H1 (cell line): Measurements from ENCODE around the gene TDP2. TPM values are rescaled to one million over a fixed set of nuclear protein-coding genes. Genes with fewer than 3 reads are reported as not detected.

ENCODE experiments used
- NRF1 ChIP-seq: IDR thresholded peaks from 2 replicates; pipeline ENCODE4 v1.6.1; 2011; ENCODE audit warnings: mild to moderate bottlenecking, low read depth, low read length, improper control_type of control experiment
- TAF1 ChIP-seq: IDR thresholded peaks from 2 replicates; pipeline ENCODE4 v1.6.1; 2011; ENCODE audit warnings: mild to moderate bottlenecking, low read depth, low read length
- polyA plus RNA-seq, 7 experiments: library from polyadenylated mRNA; depleted of rRNA in 3 of 7; stranded (reverse) in 5 of 7; unstranded in 2 of 7; fragments of >200 nt in 5 of 7; fragments of 200-250 nt in 2 of 7; gene quantifications; 1 replicate in 5 of 7; 2 replicates in 1 of 7; 4 replicates in 1 of 7; pipeline versions ENCODE4 v1.2.1 to v1.2.3, GENCODE V29; 2011 to 2013; ENCODE audit warnings: missing spikeins in 2 of 7, mixed read lengths in 2 of 7
- total RNA-seq: library from RNA; stranded (reverse); fragmentation: NEBNext Ultra II Directional; extraction: Animal tissue kit (Norgen Biotek cat#: 25700); gene quantifications from 2 replicates; pipeline ENCODE4 v1.2.1, GENCODE V29; 2021
- TF ChIP-seq, protein P1 (sequence below): IDR thresholded peaks from 2 replicates; pipeline ENCODE4 v1.6.1; 2012; ENCODE audit warnings: inconsistent platforms

TDP2 gene
- total and polyA plus RNA-seq, 2 of the 8 experiments (the other 6 are each of a cell fraction or from before 2014, with no cell fraction given): 18.8 to 51.6 TPM

DNA sequence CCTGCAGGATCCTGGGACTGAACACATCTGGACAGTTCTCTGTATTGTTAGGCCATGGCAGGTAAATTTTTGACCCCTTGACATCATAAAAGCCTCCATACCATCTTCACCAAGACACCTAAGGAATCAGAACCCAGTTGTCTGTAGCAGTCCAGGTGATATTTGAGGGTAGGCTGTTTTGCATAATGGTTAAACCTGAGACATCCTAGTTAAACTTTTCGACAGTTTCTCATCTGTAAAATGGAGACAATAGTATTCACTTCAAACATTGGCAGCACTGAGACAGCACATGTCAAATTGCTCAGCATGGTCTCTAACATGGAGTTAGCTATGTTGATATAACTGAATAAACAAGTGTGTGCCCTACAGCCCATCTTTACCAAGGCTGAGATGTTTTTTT, 27.5 kb upstream of the TDP2 start (continued):
- TF ChIP-seq TAF1 (no peak), NRF1 (no peak)
- TF ChIP-seq, protein P1, sequence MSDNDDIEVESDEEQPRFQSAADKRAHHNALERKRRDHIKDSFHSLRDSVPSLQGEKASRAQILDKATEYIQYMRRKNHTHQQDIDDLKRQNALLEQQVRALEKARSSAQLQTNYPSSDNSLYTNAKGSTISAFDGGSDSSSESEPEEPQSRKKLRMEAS: no peak
